ENCODE results near the gene KCNK13.

KCNK13 gene

GRCh38 chr14:90062822-90063539 lies 1.2 kb downstream of the KCNK13 start:
- TF ChIP-seq CTCF (IDR thresholded peaks at IDR 0.05) = no peak

- no peak for TF ChIP-seq CTCF (IDR thresholded peaks at IDR 0.05)
Measured at GRCh38 chr14:90072350-90072749, 10.6 kb downstream of the KCNK13 start.

- TF ChIP-seq CTCF (IDR thresholded peaks at IDR 0.05) = no peak
Measured at GRCh38 chr14:90079576-90079975, 17.8 kb downstream of the KCNK13 start.

- TF ChIP-seq CTCF (IDR thresholded peaks at IDR 0.05) = no peak
Measured at GRCh38 chr14:90087433-90087832, 25.6 kb downstream of the KCNK13 start.

- no peak for TF ChIP-seq CTCF (IDR thresholded peaks at IDR 0.05)
Measured at GRCh38 chr14:90088176-90088575, 26.4 kb downstream of the KCNK13 start.

GRCh38 chr14:90091393-90091792 lies 29.6 kb downstream of the KCNK13 start:
- TF ChIP-seq CTCF (IDR thresholded peaks at IDR 0.05) = no peak

- no peak for TF ChIP-seq CTCF (IDR thresholded peaks at IDR 0.05)
Measured at GRCh38 chr14:90093942-90094595, 32.3 kb downstream of the KCNK13 start.
